IMR-90 (cell line): ENCODE measurements around the gene MMP25. TPM values are rescaled to one million over a fixed set of nuclear protein-coding genes. Genes with fewer than 3 reads are reported as not detected.

Experiments
- ATAC-seq: fragments of 200-7000 bp; cut with Tn5 transposase; 2 replicates; pipeline ENCODE4 v1.9.1; 2020; ENCODE audit warnings: low read depth, mild to moderate bottlenecking, moderate library complexity
- BruUV-seq: library from RNA; stranded (reverse); fragments of 400-500 nt; replicated peaks from 2 replicates; lab custom pipeline; 2021; lab: Mats Ljungman, UMichigan
- CTCF ChIA-PET: fragments of 300-600 bp; formaldehyde crosslinking; extraction: SDS; loops from one replicate; lab custom pipeline; 2021; ENCODE audit warnings: antibody characterized with exemption; lab: Yijun Ruan, JAX
- POLR2A ChIA-PET: fragments of 300-600 bp; sonication (Branson Sonifier 250); formaldehyde crosslinking; loops from one replicate; lab custom pipeline; 2022; ENCODE audit warnings: antibody characterized with exemption; ENCODE audit not compliant: unreplicated experiment; lab: Charles Lee
- DNase-seq: peaks from one replicate; pipeline ENCODE4 v3.0.0; 2013
- H2AFZ ChIP-seq: replicated peaks from 2 replicates; pipeline ENCODE3; 2013; ENCODE audit warnings: low read length, mild to moderate bottlenecking; ENCODE audit not compliant: poor library complexity
- H2AK5ac ChIP-seq: 2 replicates; pipeline ENCODE4 v1.6.1; 2013; ENCODE audit warnings: low read depth, low read length, inconsistent platforms
- H2AK9ac ChIP-seq: replicated peaks from 2 replicates; pipeline ENCODE3; 2013; ENCODE audit warnings: mild to moderate bottlenecking, low read depth, low read length, moderate library complexity; ENCODE audit not compliant: poor library complexity
- H2BK120ac ChIP-seq: 2 replicates; pipeline ENCODE4 v1.6.1; 2013; ENCODE audit warnings: low read depth, low read length, inconsistent platforms
- H2BK15ac ChIP-seq: 3 replicates; pipeline ENCODE4 v1.6.1; 2013; ENCODE audit warnings: low read depth, low read length, inconsistent platforms
- H2BK20ac ChIP-seq: 2 replicates; pipeline ENCODE4 v1.6.1; 2013; ENCODE audit warnings: low read depth, mild to moderate bottlenecking, inconsistent platforms, low read length, moderate library complexity
- H2BK5ac ChIP-seq: 2 replicates; pipeline ENCODE4 v1.6.1; 2013; ENCODE audit warnings: mild to moderate bottlenecking, low read depth, low read length, inconsistent platforms; ENCODE audit not compliant: poor library complexity, severe bottlenecking
- H3K14ac ChIP-seq: replicated peaks from 2 replicates; pipeline ENCODE4 v1.6.1; 2013; ENCODE audit warnings: low read depth, low read length, inconsistent platforms
- H3K18ac ChIP-seq: 2 replicates; pipeline ENCODE4 v1.6.1; 2013; ENCODE audit warnings: low read depth, low read length, control low read depth
- H3K23ac ChIP-seq: 2 replicates; pipeline ENCODE4 v1.6.1; 2013; ENCODE audit warnings: low read depth, low read length, inconsistent platforms
- H3K27ac ChIP-seq: 2 replicates; pipeline ENCODE4 v1.5.1; 2013; ENCODE audit warnings: mild to moderate bottlenecking, control low read depth, low read length; ENCODE audit not compliant: insufficient read depth
- H3K27me3 ChIP-seq: 2 replicates; pipeline ENCODE4 v1.6.1; 2013; ENCODE audit warnings: low read length; ENCODE audit not compliant: control insufficient read depth, insufficient read depth
- H3K36me3 ChIP-seq: 2 replicates; pipeline ENCODE4 v1.6.1; 2013; ENCODE audit warnings: low read length, mixed read lengths; ENCODE audit not compliant: control insufficient read depth, insufficient read depth
- H3K4ac ChIP-seq: 2 replicates; pipeline ENCODE4 v1.6.1; 2013; ENCODE audit warnings: low read depth, low read length, inconsistent platforms
- H3K4me1 ChIP-seq: 2 replicates; pipeline ENCODE4 v1.6.1; 2013; ENCODE audit warnings: low read length, mixed read lengths; ENCODE audit not compliant: control insufficient read depth, insufficient read depth
- H3K4me2 ChIP-seq: 2 replicates; pipeline ENCODE4 v1.6.1; 2013; ENCODE audit warnings: low read depth, mild to moderate bottlenecking, control low read depth, low read length, moderate library complexity
- H3K4me3 ChIP-seq: 2 replicates; pipeline ENCODE4 v1.5.1; 2013; ENCODE audit warnings: low read depth, mild to moderate bottlenecking, control low read depth, low read length, moderate library complexity; ENCODE audit not compliant: insufficient read depth
- H3K56ac ChIP-seq: 2 replicates; pipeline ENCODE4 v1.6.1; 2013; ENCODE audit warnings: low read length, inconsistent platforms; ENCODE audit not compliant: insufficient read depth; ENCODE audit errors: extremely low read depth
- H3K79me1 ChIP-seq, 2 experiments: 2 replicates each; pipeline ENCODE4 v1.6.1; 2013; ENCODE audit warnings: low read length in 2 of 2, inconsistent platforms in 1 of 2, low read depth in 1 of 2
- H3K9ac ChIP-seq: 2 replicates; pipeline ENCODE4 v1.6.1; 2013; ENCODE audit warnings: low read depth, low read length, control low read depth
- H3K9me1 ChIP-seq: 2 replicates; pipeline ENCODE4 v1.6.1; 2013; ENCODE audit warnings: low read length, inconsistent platforms; ENCODE audit not compliant: insufficient read depth
- H3K9me3 ChIP-seq: 2 replicates; pipeline ENCODE4 v1.6.1; 2013; ENCODE audit warnings: low read length; ENCODE audit not compliant: control insufficient read depth, insufficient read depth
- H4K20me1 ChIP-seq: 2 replicates; pipeline ENCODE4 v1.6.1; 2013; ENCODE audit warnings: low read length, inconsistent platforms; ENCODE audit not compliant: insufficient read depth
- H4K5ac ChIP-seq: 2 replicates; pipeline ENCODE4 v1.6.1; 2013; ENCODE audit warnings: mild to moderate bottlenecking, low read depth, low read length, control low read depth
- H4K8ac ChIP-seq, 2 experiments: 2 replicates each; pipeline ENCODE4 v1.6.1; 2013; ENCODE audit warnings: low read depth in 2 of 2, low read length in 2 of 2, control low read depth in 1 of 2, inconsistent platforms in 1 of 2
- H4K91ac ChIP-seq: 2 replicates; pipeline ENCODE4 v1.6.1; 2013; ENCODE audit warnings: low read depth, low read length, inconsistent platforms; ENCODE audit not compliant: insufficient read depth
- CHD1 ChIP-seq: IDR thresholded peaks from 2 replicates; pipeline ENCODE4 v1.6.1; 2012; ENCODE audit warnings: low read depth, low read length, improper control_type of control experiment
- MAZ ChIP-seq: IDR thresholded peaks from 2 replicates; pipeline ENCODE4 v1.6.1; 2012; ENCODE audit warnings: low read depth, mild to moderate bottlenecking, low read length, improper control_type of control experiment, moderate library complexity, borderline replicate concordance
- POLR2A ChIP-seq: IDR thresholded peaks from 2 replicates; pipeline ENCODE4 v1.6.1; 2012; ENCODE audit warnings: mild to moderate bottlenecking, low read depth, low read length
- RCOR1 ChIP-seq: IDR thresholded peaks from 2 replicates; pipeline ENCODE4 v1.6.1; 2012; ENCODE audit warnings: mild to moderate bottlenecking, low read length, improper control_type of control experiment; ENCODE audit not compliant: insufficient replicate concordance
- SMC3 ChIP-seq: fragments of 150-350 bp; IDR thresholded peaks from 2 replicates; pipeline ENCODE4 v1.6.1; 2016; ENCODE audit warnings: low read depth, mild to moderate bottlenecking, antibody characterized with exemption, low read length, moderate library complexity
- WGBS, 2 experiments: methylation state at CpG; one replicate each; pipeline versions ENCODE4 v1.1.5 to v1.1.7; 2013; ENCODE audit warnings: missing lambda C conversion rate in 2 of 2; ENCODE audit not compliant: insufficient read length in 1 of 2; ENCODE audit errors: extremely low coverage in 2 of 2; 5-methylcytosine and 5-hydroxymethylcytosine counted together
- dilution Hi-C: fragments of 300-500 bp; cut with HindIII; formaldehyde crosslinking; loops from one replicate; pipeline ENCODE4 v1.14.3; 2018; ENCODE audit warnings: low sequenced_read_pairs; ENCODE audit not compliant: unreplicated experiment
- in situ Hi-C: fragments of 300-500 bp; cut with MboI; formaldehyde crosslinking; loops from 3 replicates; pipeline ENCODE4 v1.14.3; 2019; ENCODE audit warnings: low sequenced_read_pairs, inconsistent platforms, mixed read lengths
- intact Hi-C: fragments of 100-400 bp; cut with micrococcal nuclease; formaldehyde crosslinking; loops from 2 replicates; pipeline ENCODE4 v1.10.0; 2022
- polyA plus RNA-seq, 3 experiments: library from polyadenylated mRNA; depleted of rRNA; stranded (reverse); fragments of >200 nt; gene quantifications; 2 replicates each; pipeline ENCODE4 v1.2.3, GENCODE V29; 2012; ENCODE audit warnings: low replicate concordance in 1 of 3
- total RNA-seq: library from RNA; depleted of rRNA; stranded (reverse); fragments of >200 nt; gene quantifications from 2 replicates; pipeline ENCODE4 v1.2.3, GENCODE V29; 2012
- TF ChIP-seq, protein P1 (sequence below): conservative IDR thresholded peaks from 2 replicates; pipeline ENCODE4 v1.5.1; 2012; ENCODE audit warnings: mild to moderate bottlenecking, low read depth, low read length, improper control_type of control experiment

The MMP25 gene
- total and polyA plus RNA-seq, 2 of the 4 experiments (the other 2 are of a cell fraction) = 0.07 TPM; not detected in 1

DNA sequence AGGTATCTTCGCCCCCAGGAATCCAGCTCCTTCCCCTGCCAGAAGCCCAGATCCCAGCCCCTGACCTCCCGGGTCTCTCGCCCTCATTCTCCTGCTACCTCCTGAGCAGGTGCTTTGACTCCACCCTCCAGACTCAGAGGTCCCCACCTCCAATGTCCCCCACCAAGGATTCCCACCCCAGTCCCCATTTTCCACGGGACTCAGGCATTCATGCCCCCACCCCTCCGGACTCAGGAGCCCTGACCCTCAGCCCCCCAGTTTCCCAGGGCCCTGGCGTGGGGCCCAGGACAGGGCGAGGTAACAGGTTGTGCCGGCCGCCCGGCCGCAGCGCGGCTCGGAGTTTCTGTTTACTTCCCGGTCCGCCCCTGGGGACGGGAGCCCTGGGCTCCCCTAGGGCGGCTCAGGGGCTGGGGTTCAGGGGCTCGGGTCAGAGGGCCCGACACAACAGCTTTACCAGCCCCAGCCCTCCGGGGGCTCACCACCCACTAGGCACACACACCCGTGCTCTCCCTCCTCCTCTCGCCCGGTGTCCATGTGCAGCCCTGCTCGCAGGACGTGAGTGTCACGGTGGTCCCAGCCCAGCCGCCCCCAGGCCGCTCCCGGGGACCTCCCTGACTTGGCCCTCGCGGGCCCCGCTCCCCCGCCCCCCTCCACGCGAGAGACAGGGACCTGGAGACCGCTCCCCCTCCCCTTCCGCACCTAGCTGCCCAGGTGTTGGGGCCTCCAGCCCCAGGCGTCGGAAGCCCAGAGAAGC lies 10.2 kb upstream of the MMP25 start:
- Histone ChIP-seq H3K4me3 (no peak overlapping the region), H3K27me3 (peaks cover 71% of the 10 kb centered on the region), H3K18ac (no peak overlapping the region), H3K9ac (no peak overlapping the region), H2BK15ac (no peak overlapping the region), H3K23ac (no peak overlapping the region), H2AFZ (no peak overlapping the region), H3K9me3 (no peaks in the 10 kb centered on the region), H3K27ac (no peak overlapping the region), H4K20me1 (no peaks in the 10 kb centered on the region), H3K14ac (no peak overlapping the region), H4K5ac (no peak overlapping the region), H3K79me1 (no peaks in the 10 kb centered on the region), H2BK5ac (no peak overlapping the region), H3K4ac (no peak overlapping the region), H3K9me1 (no peaks in the 10 kb centered on the region), H2AK9ac (no peak overlapping the region), H3K4me1 (no peaks in the 10 kb centered on the region), H3K36me3 (no peaks in the 10 kb centered on the region), H2BK120ac (no peak overlapping the region), H3K4me2 (no peak overlapping the region), H2AK5ac (no peak overlapping the region), H3K56ac (no peak overlapping the region), H4K8ac (no peak overlapping the region), H4K91ac (no peak overlapping the region), H2BK20ac (no peak overlapping the region)
- ChIA-PET CTCF (no interaction called here), POLR2A (interaction anchor here (1.2 kb wide), 1 partner anchor 13 kb away, joined by 3 read pairs; no protein-coding TSS in a partner anchor)
- no peak for TF ChIP-seq POLR2A
- no peak for TF ChIP-seq MAZ
- no peak for TF ChIP-seq SMC3
- TF ChIP-seq RCOR1 = no peak
- no peak for TF ChIP-seq CHD1
- TF ChIP-seq, protein P1, sequence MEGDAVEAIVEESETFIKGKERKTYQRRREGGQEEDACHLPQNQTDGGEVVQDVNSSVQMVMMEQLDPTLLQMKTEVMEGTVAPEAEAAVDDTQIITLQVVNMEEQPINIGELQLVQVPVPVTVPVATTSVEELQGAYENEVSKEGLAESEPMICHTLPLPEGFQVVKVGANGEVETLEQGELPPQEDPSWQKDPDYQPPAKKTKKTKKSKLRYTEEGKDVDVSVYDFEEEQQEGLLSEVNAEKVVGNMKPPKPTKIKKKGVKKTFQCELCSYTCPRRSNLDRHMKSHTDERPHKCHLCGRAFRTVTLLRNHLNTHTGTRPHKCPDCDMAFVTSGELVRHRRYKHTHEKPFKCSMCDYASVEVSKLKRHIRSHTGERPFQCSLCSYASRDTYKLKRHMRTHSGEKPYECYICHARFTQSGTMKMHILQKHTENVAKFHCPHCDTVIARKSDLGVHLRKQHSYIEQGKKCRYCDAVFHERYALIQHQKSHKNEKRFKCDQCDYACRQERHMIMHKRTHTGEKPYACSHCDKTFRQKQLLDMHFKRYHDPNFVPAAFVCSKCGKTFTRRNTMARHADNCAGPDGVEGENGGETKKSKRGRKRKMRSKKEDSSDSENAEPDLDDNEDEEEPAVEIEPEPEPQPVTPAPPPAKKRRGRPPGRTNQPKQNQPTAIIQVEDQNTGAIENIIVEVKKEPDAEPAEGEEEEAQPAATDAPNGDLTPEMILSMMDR = no peak
- in situ Hi-C loops = no loop called here
- no peak for DNase-seq
- no TSS peak for BruUV-seq
- 0 out of 2 replicates have a peak, but pooled peaks have one; percentile 4 for ATAC-seq
- WGBS, 2 experiments = 14% methylated on average over 11 of the region's 40 CpGs; no CpG with 5 or more reads in 1 of the 2 experiments
- intact Hi-C loops = no loop called here
- dilution Hi-C loops = no loop called here
